Mesenchymal stem cell (in vitro differentiated cells and primary cell): ENCODE measurements around the gene NXT1.

Experiments
- DNase-seq: peaks from one replicate; pipeline ENCODE4 v3.0.0-alpha.2; 2013
- H2AFZ ChIP-seq: one replicate; pipeline ENCODE4 v1.6.1; 2013; ENCODE audit warnings: low read depth, mild to moderate bottlenecking, control low read depth, inconsistent platforms, low read length, moderate library complexity
- H2AK5ac ChIP-seq: 2 replicates; pipeline ENCODE4 v1.6.1; 2013; ENCODE audit warnings: low read length, moderate library complexity, mild to moderate bottlenecking, inconsistent platforms; ENCODE audit not compliant: severe bottlenecking
- H2BK120ac ChIP-seq: one replicate; pipeline ENCODE4 v1.6.1; 2013; ENCODE audit warnings: low read depth, mild to moderate bottlenecking, inconsistent platforms, low read length, moderate library complexity
- H2BK12ac ChIP-seq, 2 experiments: one replicate each; pipeline ENCODE4 v1.6.1; 2013; ENCODE audit warnings: inconsistent platforms in 2 of 2, low read length in 2 of 2, mild to moderate bottlenecking in 2 of 2, moderate library complexity in 2 of 2, control low read depth in 1 of 2
- H2BK15ac ChIP-seq: one replicate; pipeline ENCODE4 v1.6.1; 2013; ENCODE audit warnings: mild to moderate bottlenecking, low read depth, inconsistent platforms; ENCODE audit not compliant: poor library complexity, severe bottlenecking
- H2BK5ac ChIP-seq: 2 replicates; pipeline ENCODE4 v1.6.1; 2013; ENCODE audit warnings: low read depth, mild to moderate bottlenecking, low read length, control low read depth, inconsistent platforms; ENCODE audit not compliant: poor library complexity, severe bottlenecking
- H3K14ac ChIP-seq, 2 experiments: one replicate each; pipeline ENCODE4 v1.6.1; 2013; ENCODE audit warnings: inconsistent platforms in 2 of 2, low read length in 2 of 2, control low read depth in 1 of 2, mild to moderate bottlenecking in 1 of 2, moderate library complexity in 1 of 2
- H3K18ac ChIP-seq, 2 experiments: one replicate each; pipeline ENCODE4 v1.6.1; 2013; ENCODE audit warnings: inconsistent platforms in 2 of 2, low read length in 2 of 2, control low read depth in 1 of 2, low read depth in 1 of 2, mild to moderate bottlenecking in 1 of 2
- H3K23ac ChIP-seq, 2 experiments: one replicate each; pipeline ENCODE4 v1.6.1; 2013; ENCODE audit warnings: inconsistent platforms in 2 of 2, low read length in 2 of 2, mild to moderate bottlenecking in 2 of 2, moderate library complexity in 2 of 2, control low read depth in 1 of 2
- H3K27ac ChIP-seq: 2 replicates; pipeline ENCODE4 v1.5.1; 2013; ENCODE audit warnings: mild to moderate bottlenecking, moderate library complexity, low read length, control low read depth, inconsistent platforms; ENCODE audit not compliant: poor library complexity, severe bottlenecking
- H3K27me3 ChIP-seq, 2 experiments: 2 replicates each; pipeline versions ENCODE4 v1.6.1 to v1.7.0; 2013; ENCODE audit warnings: low read length in 2 of 2, mild to moderate bottlenecking in 2 of 2, moderate library complexity in 2 of 2, control low read depth in 1 of 2, inconsistent platforms in 1 of 2; ENCODE audit not compliant: control insufficient read depth in 1 of 2, insufficient read depth in 1 of 2
- H3K36me3 ChIP-seq, 2 experiments: 2 replicates each; pipeline versions ENCODE4 v1.6.1 to v1.7.0; 2013; ENCODE audit warnings: low read length in 2 of 2, control low read depth in 1 of 2, inconsistent platforms in 1 of 2, low read depth in 1 of 2, mild to moderate bottlenecking in 1 of 2; ENCODE audit not compliant: insufficient read depth in 2 of 2, control insufficient read depth in 1 of 2
- H3K4ac ChIP-seq, 2 experiments: one replicate each; pipeline ENCODE4 v1.6.1; 2013; ENCODE audit warnings: inconsistent platforms in 2 of 2, low read length in 2 of 2, mild to moderate bottlenecking in 2 of 2, moderate library complexity in 2 of 2, control low read depth in 1 of 2, low read depth in 1 of 2
- H3K4me1 ChIP-seq: 2 replicates; pipeline ENCODE4 v1.6.1; 2013; ENCODE audit warnings: low read depth, low read length, control low read depth; ENCODE audit not compliant: control insufficient read depth, insufficient read depth
- H3K4me2 ChIP-seq: 2 replicates; pipeline ENCODE4 v1.6.1; 2013; ENCODE audit warnings: low read length, mild to moderate bottlenecking, inconsistent platforms; ENCODE audit not compliant: poor library complexity, severe bottlenecking
- H3K4me3 ChIP-seq, 2 experiments: 2 replicates each; pipeline versions ENCODE4 v1.5.1 to v1.7.0; 2013; ENCODE audit warnings: low read length in 2 of 2, mild to moderate bottlenecking in 2 of 2, control low read depth in 1 of 2, low read depth in 1 of 2; ENCODE audit not compliant: insufficient read depth in 1 of 2
- H3K79me1 ChIP-seq: replicated peaks from 2 replicates; pipeline ENCODE4 v1.6.1; 2013; ENCODE audit warnings: mild to moderate bottlenecking, control low read depth, low read length, inconsistent platforms; ENCODE audit not compliant: poor library complexity, severe bottlenecking
- H3K9ac ChIP-seq: 2 replicates; pipeline ENCODE4 v1.7.0; 2013; ENCODE audit warnings: mild to moderate bottlenecking, low read length, moderate library complexity
- H3K9me3 ChIP-seq: 2 replicates; pipeline ENCODE4 v1.7.0; 2013; ENCODE audit warnings: mild to moderate bottlenecking, low read length; ENCODE audit not compliant: control insufficient read depth
- H4K8ac ChIP-seq: one replicate; pipeline ENCODE4 v1.6.1; 2013; ENCODE audit warnings: inconsistent platforms, mild to moderate bottlenecking, low read length, moderate library complexity
- H4K91ac ChIP-seq: one replicate; pipeline ENCODE4 v1.6.1; 2013; ENCODE audit warnings: mild to moderate bottlenecking, low read length, inconsistent platforms
- WGBS: methylation state at CpG from one replicate; pipeline ENCODE4 v1.1.7; 2013; ENCODE audit warnings: mixed read lengths; 5-methylcytosine and 5-hydroxymethylcytosine counted together

NXT1 gene

GRCh38 chr20:23308024-23308423 lies 42.6 kb upstream of the NXT1 start:
- no peak overlapping the region for H3K4me2 ChIP-seq
- no peaks in the 10 kb centered on the region for H3K36me3 ChIP-seq
- H4K8ac ChIP-seq: no peak overlapping the region
- no peak overlapping the region for H3K14ac ChIP-seq
- no peaks in the 10 kb centered on the region for H3K9me3 ChIP-seq
- H2BK120ac ChIP-seq: no peak overlapping the region
- no peak for DNase-seq
- no peak overlapping the region for H4K91ac ChIP-seq
- H2BK15ac ChIP-seq: no peak overlapping the region
- H2BK12ac ChIP-seq: no peak overlapping the region
- WGBS: 92% methylated on average over 3 of the region's 3 CpGs
- no peak overlapping the region for H3K9ac ChIP-seq
- no peak overlapping the region for H2AFZ ChIP-seq
- no peak overlapping the region for H3K18ac ChIP-seq
- H2AK5ac ChIP-seq: no peak overlapping the region
- no peaks in the 10 kb centered on the region for H3K79me1 ChIP-seq
- H3K4ac ChIP-seq: no peak overlapping the region
- H2BK5ac ChIP-seq: no peak overlapping the region
- H3K4me1 ChIP-seq: peaks cover 2% of the 10 kb centered on the region
- H3K27ac ChIP-seq: no peak overlapping the region
- no peak overlapping the region for H3K4me3 ChIP-seq
- peaks cover 4 to 42% of the 10 kb centered on the region in 2 experiments for H3K27me3 ChIP-seq
- no peak overlapping the region for H3K23ac ChIP-seq

GRCh38 chr20:23308908-23309307 lies 41.7 kb upstream of the NXT1 start:
- Histone ChIP-seq H2BK120ac (no peak overlapping the region), H3K14ac (no peak overlapping the region), H3K9me3 (no peaks in the 10 kb centered on the region), H3K79me1 (no peaks in the 10 kb centered on the region), H3K9ac (no peak overlapping the region), H2AK5ac (no peak overlapping the region), H4K91ac (no peak overlapping the region), H2BK5ac (no peak overlapping the region), H3K18ac (no peak overlapping the region), H2AFZ (no peak overlapping the region), H3K27me3 (peaks cover 0 to 38% of the 10 kb centered on the region in 2 experiments), H4K8ac (no peak overlapping the region), H3K36me3 (no peaks in the 10 kb centered on the region), H3K4me3 (no peak overlapping the region), H3K4me1 (peaks cover 2% of the 10 kb centered on the region), H3K23ac (no peak overlapping the region), H3K4me2 (no peak overlapping the region), H3K27ac (no peak overlapping the region), H2BK15ac (no peak overlapping the region), H3K4ac (no peak overlapping the region), H2BK12ac (no peak overlapping the region)
- DNase-seq: no peak
- WGBS: 67% methylated on average over 4 of the region's 4 CpGs

GRCh38 chr20:23309781-23310180 lies 40.8 kb upstream of the NXT1 start:
- no peak overlapping the region for H3K4ac ChIP-seq
- peaks cover 0 to 44% of the 10 kb centered on the region in 2 experiments for H3K27me3 ChIP-seq
- H3K4me1 ChIP-seq: no peaks in the 10 kb centered on the region
- no peak overlapping the region for H3K18ac ChIP-seq
- H4K91ac ChIP-seq: no peak overlapping the region
- 87% methylated on average over 10 of the region's 10 CpGs for WGBS
- no peaks in the 10 kb centered on the region for H3K79me1 ChIP-seq
- no peak overlapping the region for H2BK12ac ChIP-seq
- H3K27ac ChIP-seq: no peak overlapping the region
- no peak overlapping the region for H3K4me2 ChIP-seq
- no peak overlapping the region for H3K9ac ChIP-seq
- no peak overlapping the region for H3K23ac ChIP-seq
- H2BK15ac ChIP-seq: no peak overlapping the region
- DNase-seq: no peak
- no peak overlapping the region for H2BK120ac ChIP-seq
- no peak overlapping the region for H2BK5ac ChIP-seq
- H3K14ac ChIP-seq: no peak overlapping the region
- H3K36me3 ChIP-seq: no peaks in the 10 kb centered on the region
- H2AFZ ChIP-seq: no peak overlapping the region
- no peak overlapping the region for H3K4me3 ChIP-seq
- no peaks in the 10 kb centered on the region for H3K9me3 ChIP-seq
- H2AK5ac ChIP-seq: no peak overlapping the region
- no peak overlapping the region for H4K8ac ChIP-seq

GRCh38 chr20:23311947-23312506 lies 38.6 kb upstream of the NXT1 start:
- WGBS: 54% methylated on average over 7 of the region's 7 CpGs
- H2BK15ac ChIP-seq: no peak overlapping the region
- H3K18ac ChIP-seq: no peak overlapping the region

More at GRCh38 chr20:23311947-23312506, 38.6 kb upstream of the NXT1 start:
- Histone ChIP-seq H2BK120ac (no peak overlapping the region), H2AFZ (no peak overlapping the region), H3K79me1 (no peaks in the 10 kb centered on the region), H3K36me3 (no peaks in the 10 kb centered on the region), H4K91ac (no peak overlapping the region), H3K4me1 (no peaks in the 10 kb centered on the region), H3K4me2 (no peak overlapping the region), H3K27ac (no peak overlapping the region), H3K4ac (no peak overlapping the region), H2AK5ac (no peak overlapping the region), H3K27me3 (peaks cover 4 to 54% of the 10 kb centered on the region in 2 experiments), H2BK5ac (no peak overlapping the region), H3K9me3 (no peaks in the 10 kb centered on the region), H3K4me3 (no peak overlapping the region), H3K9ac (no peak overlapping the region), H4K8ac (no peak overlapping the region), H2BK12ac (no peak overlapping the region), H3K23ac (no peak overlapping the region), H3K14ac (no peak overlapping the region)
- no peak for DNase-seq
